ENCODE data around the gene ZNF584.

DNA sequence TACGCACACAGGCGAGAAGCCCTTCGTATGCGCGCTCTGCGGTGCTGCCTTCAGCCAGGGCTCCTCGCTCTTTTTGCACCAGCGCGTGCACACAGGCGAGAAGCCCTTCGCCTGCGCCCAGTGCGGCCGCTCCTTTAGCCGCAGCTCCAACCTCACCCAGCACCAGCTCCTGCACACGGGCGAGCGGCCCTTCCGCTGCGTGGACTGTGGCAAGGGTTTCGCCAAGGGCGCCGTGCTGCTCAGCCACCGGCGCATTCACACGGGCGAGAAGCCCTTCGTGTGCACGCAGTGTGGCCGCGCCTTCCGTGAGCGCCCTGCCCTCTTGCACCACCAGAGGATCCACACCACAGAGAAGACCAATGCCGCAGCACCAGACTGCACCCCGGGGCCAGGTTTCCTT is 47.7 kb downstream of the ZNF584 start:
- TF ChIP-seq, protein P1, sequence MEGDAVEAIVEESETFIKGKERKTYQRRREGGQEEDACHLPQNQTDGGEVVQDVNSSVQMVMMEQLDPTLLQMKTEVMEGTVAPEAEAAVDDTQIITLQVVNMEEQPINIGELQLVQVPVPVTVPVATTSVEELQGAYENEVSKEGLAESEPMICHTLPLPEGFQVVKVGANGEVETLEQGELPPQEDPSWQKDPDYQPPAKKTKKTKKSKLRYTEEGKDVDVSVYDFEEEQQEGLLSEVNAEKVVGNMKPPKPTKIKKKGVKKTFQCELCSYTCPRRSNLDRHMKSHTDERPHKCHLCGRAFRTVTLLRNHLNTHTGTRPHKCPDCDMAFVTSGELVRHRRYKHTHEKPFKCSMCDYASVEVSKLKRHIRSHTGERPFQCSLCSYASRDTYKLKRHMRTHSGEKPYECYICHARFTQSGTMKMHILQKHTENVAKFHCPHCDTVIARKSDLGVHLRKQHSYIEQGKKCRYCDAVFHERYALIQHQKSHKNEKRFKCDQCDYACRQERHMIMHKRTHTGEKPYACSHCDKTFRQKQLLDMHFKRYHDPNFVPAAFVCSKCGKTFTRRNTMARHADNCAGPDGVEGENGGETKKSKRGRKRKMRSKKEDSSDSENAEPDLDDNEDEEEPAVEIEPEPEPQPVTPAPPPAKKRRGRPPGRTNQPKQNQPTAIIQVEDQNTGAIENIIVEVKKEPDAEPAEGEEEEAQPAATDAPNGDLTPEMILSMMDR (conservative IDR thresholded peaks at IDR 0.05; ENCODE audit: low read length), result no peak
- no peak for TF ChIP-seq EZH2phosphoT487 (IDR thresholded peaks at IDR 0.05; ENCODE audit: borderline replicate concordance)

Data from Loucy (cell line).